Peyer's patch (tissue), 4 donors: Measurements from ENCODE around the gene EVC. TPM values are rescaled to one million over a fixed set of nuclear protein-coding genes. Genes with fewer than 3 reads are reported as not detected.

Source experiments
- DNase-seq, 3 donors: peaks; one replicate each; pipeline ENCODE4 v3.0.0-alpha.2; 2017 to 2019
- H3K27ac ChIP-seq, 4 donors: fragments of 200-600 bp; sonication (generic); one replicate each; pipeline ENCODE4 v1.5.1; 2016 to 2019
- H3K27me3 ChIP-seq, 2 donors: fragments of 200-600 bp; sonication (generic); one replicate each; pipeline ENCODE4 v1.5.1; 2019
- H3K36me3 ChIP-seq, 3 donors: fragments of 200-600 bp; sonication (generic); one replicate each; pipeline ENCODE4 v1.5.1; 2016 to 2019
- H3K4me1 ChIP-seq, 4 donors: fragments of 200-600 bp; sonication (generic); one replicate each; pipeline ENCODE4 v1.5.1; 2016 to 2019
- H3K4me3 ChIP-seq, 4 donors: fragments of 200-600 bp; sonication (generic); 1 replicate in 3 of 4; 2 replicates in 1 of 4; pipeline ENCODE4 v1.5.1; 2016 to 2019; ENCODE audit warnings: mild to moderate bottlenecking in 1 of 4
- H3K9me3 ChIP-seq, 4 donors: fragments of 200-600 bp; sonication (generic); one replicate each; pipeline ENCODE4 v1.5.1; 2016 to 2019; ENCODE audit warnings: mild to moderate bottlenecking in 1 of 4
- CTCF ChIP-seq, 6 experiments: fragments of 450-650 bp in 4 of 6; fragments of 200-600 bp in 2 of 6; sonication (generic) in 1 of 6; IDR thresholded peaks; one replicate each; pipeline ENCODE4 v1.5.1; 2017 to 2019; ENCODE audit warnings: antibody characterized with exemption in 6 of 6, mild to moderate bottlenecking in 3 of 6, moderate library complexity in 1 of 6
- POLR2A ChIP-seq, 2 donors: fragments of 450-650 bp; IDR thresholded peaks; one replicate each; pipeline ENCODE4 v1.5.1; 2017; ENCODE audit warnings: antibody characterized with exemption in 2 of 2, mild to moderate bottlenecking in 2 of 2, moderate library complexity in 2 of 2
- total RNA-seq, 4 donors: library from RNA; depleted of rRNA; stranded (reverse); fragments of >200 nt; gene quantifications; one replicate each; pipeline ENCODE4 v1.1.0, GENCODE V29; 2016

EVC gene
- total RNA-seq, 4 donors from 2014 or later = 1.6 to 40.4 (median 4.4) TPM

- H3K9me3 ChIP-seq = no peaks in the 10 kb centered on the region
- H3K36me3 ChIP-seq = no peaks in the 10 kb centered on the region
- no peaks in the 10 kb centered on the region for H3K4me1 ChIP-seq
- DNase-seq = peak in 2 of 3 donors; percentile 27 to 33
- H3K27ac ChIP-seq = no peak overlapping the region
- no peak for TF ChIP-seq POLR2A (IDR thresholded peaks at IDR 0.05)
- no peak for TF ChIP-seq CTCF (IDR thresholded peaks at IDR 0.05)
- H3K27me3 ChIP-seq = no peaks in the 10 kb centered on the region
- no peak overlapping the region for H3K4me3 ChIP-seq
These were observed 105.9 kb downstream of the EVC start for GRCh38 chr4:5816851-5817375.

- Histone ChIP-seq H3K27ac (no peak overlapping the region), H3K4me3 (no peak overlapping the region), H3K9me3 (no peaks in the 10 kb centered on the region), H3K27me3 (no peaks in the 10 kb centered on the region), H3K36me3 (no peaks in the 10 kb centered on the region), H3K4me1 (no peaks in the 10 kb centered on the region)
- TF ChIP-seq POLR2A (IDR thresholded peaks at IDR 0.05) (no peak), CTCF (IDR thresholded peaks at IDR 0.05) (peak in 4 of 6 experiments; percentile 3 to 32 (median 22))
- no peak for DNase-seq
These were observed 110.8 kb downstream of the EVC start for GRCh38 chr4:5821665-5822358.

- Histone ChIP-seq H3K27me3 (no peaks in the 10 kb centered on the region), H3K4me1 (no peaks in the 10 kb centered on the region), H3K4me3 (no peak overlapping the region), H3K27ac (no peak overlapping the region), H3K9me3 (no peaks in the 10 kb centered on the region), H3K36me3 (no peaks in the 10 kb centered on the region)
- TF ChIP-seq CTCF (IDR thresholded peaks at IDR 0.05) (no peak), POLR2A (IDR thresholded peaks at IDR 0.05) (no peak)
- DNase-seq = peak in 1 of 3 donors; percentile 1
These were observed 111.6 kb downstream of the EVC start for GRCh38 chr4:5822619-5823018.

GRCh38 chr4:5823542-5824211, 112.7 kb downstream of the EVC start:
- TF ChIP-seq POLR2A (IDR thresholded peaks at IDR 0.05) (no peak), CTCF (IDR thresholded peaks at IDR 0.05) (no peak)
- H3K36me3 ChIP-seq = no peaks in the 10 kb centered on the region
- peak in 1 of 3 donors; percentile 21 for DNase-seq
- no peaks in the 10 kb centered on the region for H3K27me3 ChIP-seq
- no peaks in the 10 kb centered on the region for H3K4me1 ChIP-seq
- H3K27ac ChIP-seq = no peak overlapping the region
- no peaks in the 10 kb centered on the region for H3K9me3 ChIP-seq
- no peak overlapping the region for H3K4me3 ChIP-seq

- no peak for TF ChIP-seq CTCF (IDR thresholded peaks at IDR 0.05)
- TF ChIP-seq POLR2A (IDR thresholded peaks at IDR 0.05) = no peak
These were observed 113.2 kb downstream of the EVC start for GRCh38 chr4:5824227-5824626.

More at GRCh38 chr4:5824227-5824626, 113.2 kb downstream of the EVC start:
- Histone ChIP-seq H3K27ac (no peak overlapping the region), H3K36me3 (no peaks in the 10 kb centered on the region), H3K27me3 (no peaks in the 10 kb centered on the region), H3K4me3 (no peak overlapping the region), H3K9me3 (no peaks in the 10 kb centered on the region), H3K4me1 (no peaks in the 10 kb centered on the region)
- no peak for DNase-seq
